ENCODE data around the gene ANKRD11.

- TF ChIP-seq EZH2 (IDR thresholded peaks at IDR 0.05; ENCODE audit: borderline replicate concordance, insufficient read depth, low read length, poor library complexity, severe bottlenecking) (no peak), EP300 (conservative IDR thresholded peaks at IDR 0.05; ENCODE audit: poor library complexity, severe bottlenecking) (no peak), POLR2AphosphoS5 (IDR thresholded peaks at IDR 0.05) (no peak)
- TF ChIP-seq, protein P1, sequence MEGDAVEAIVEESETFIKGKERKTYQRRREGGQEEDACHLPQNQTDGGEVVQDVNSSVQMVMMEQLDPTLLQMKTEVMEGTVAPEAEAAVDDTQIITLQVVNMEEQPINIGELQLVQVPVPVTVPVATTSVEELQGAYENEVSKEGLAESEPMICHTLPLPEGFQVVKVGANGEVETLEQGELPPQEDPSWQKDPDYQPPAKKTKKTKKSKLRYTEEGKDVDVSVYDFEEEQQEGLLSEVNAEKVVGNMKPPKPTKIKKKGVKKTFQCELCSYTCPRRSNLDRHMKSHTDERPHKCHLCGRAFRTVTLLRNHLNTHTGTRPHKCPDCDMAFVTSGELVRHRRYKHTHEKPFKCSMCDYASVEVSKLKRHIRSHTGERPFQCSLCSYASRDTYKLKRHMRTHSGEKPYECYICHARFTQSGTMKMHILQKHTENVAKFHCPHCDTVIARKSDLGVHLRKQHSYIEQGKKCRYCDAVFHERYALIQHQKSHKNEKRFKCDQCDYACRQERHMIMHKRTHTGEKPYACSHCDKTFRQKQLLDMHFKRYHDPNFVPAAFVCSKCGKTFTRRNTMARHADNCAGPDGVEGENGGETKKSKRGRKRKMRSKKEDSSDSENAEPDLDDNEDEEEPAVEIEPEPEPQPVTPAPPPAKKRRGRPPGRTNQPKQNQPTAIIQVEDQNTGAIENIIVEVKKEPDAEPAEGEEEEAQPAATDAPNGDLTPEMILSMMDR (IDR thresholded peaks at IDR 0.05; ENCODE audit: poor library complexity, severe bottlenecking): no peak
Observed at GRCh38 chr16:89317729-89318429, 172.5 kb downstream of the ANKRD11 start.
